Neutrophil (primary cell): ENCODE measurements around the gene SP5.

Experiments
- H3K27ac ChIP-seq: fragments of 200-600 bp; sonication (generic); 2 replicates; pipeline ENCODE4 v1.5.1; 2016; ENCODE audit warnings: mild to moderate bottlenecking, moderate library complexity
- H3K27me3 ChIP-seq: fragments of 200-600 bp; sonication (generic); 2 replicates; pipeline ENCODE4 v1.6.0; 2016; ENCODE audit warnings: mild to moderate bottlenecking
- H3K36me3 ChIP-seq: fragments of 200-600 bp; sonication (generic); 2 replicates; pipeline ENCODE4 v1.5.1; 2017
- H3K4me1 ChIP-seq, 2 experiments: fragments of 200-600 bp in 1 of 2; sonication (generic) in 1 of 2; 1 replicate in 1 of 2; 2 replicates in 1 of 2; pipeline versions ENCODE4 v1.5.1 to v1.6.1; 2013 to 2016; ENCODE audit warnings: low read depth in 1 of 2, low read length in 1 of 2, mild to moderate bottlenecking in 1 of 2, moderate library complexity in 1 of 2; ENCODE audit not compliant: control insufficient read depth in 1 of 2, insufficient read depth in 1 of 2
- H3K4me3 ChIP-seq, 2 experiments: fragments of 200-600 bp in 1 of 2; sonication (generic) in 1 of 2; 1 replicate in 1 of 2; 2 replicates in 1 of 2; pipeline ENCODE4 v1.5.1; 2013 to 2016; ENCODE audit warnings: low read depth in 1 of 2, low read length in 1 of 2, mild to moderate bottlenecking in 1 of 2, moderate library complexity in 1 of 2
- H3K9me3 ChIP-seq: fragments of 200-600 bp; sonication (generic); 2 replicates; pipeline ENCODE4 v1.5.1; 2016
- CTCF ChIP-seq: fragments of 200-600 bp; sonication (generic); IDR thresholded peaks from 2 replicates; pipeline ENCODE4 v1.5.1; 2016; ENCODE audit warnings: antibody characterized with exemption

The SP5 gene

DNA sequence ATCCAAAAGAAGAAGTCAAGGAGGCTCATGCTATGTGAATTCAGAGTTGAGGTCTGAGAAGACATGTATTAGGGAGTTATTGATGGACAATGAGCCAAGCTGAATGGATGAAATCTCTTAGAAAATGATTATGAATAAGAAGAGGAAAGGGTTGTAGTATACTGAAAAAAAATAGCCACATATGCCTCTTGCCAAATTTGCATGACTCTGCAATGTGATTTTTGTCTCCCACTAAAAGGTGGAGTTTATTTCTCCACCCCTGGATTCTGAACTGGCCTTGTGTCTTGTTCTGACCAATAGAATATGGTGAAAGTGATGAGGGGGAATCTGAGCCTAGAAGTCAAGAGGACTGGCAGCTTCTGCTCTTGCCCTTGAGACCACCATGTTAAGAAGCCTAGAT is 46.4 kb downstream of the SP5 start:
- Histone ChIP-seq H3K36me3 (no peaks in the 10 kb centered on the region), H3K9me3 (no peaks in the 10 kb centered on the region), H3K27ac (no peak overlapping the region), H3K4me3 (no peak overlapping the region), H3K27me3 (no peaks in the 10 kb centered on the region), H3K4me1 (no peaks in the 10 kb centered on the region)
- no peak for TF ChIP-seq CTCF

DNA sequence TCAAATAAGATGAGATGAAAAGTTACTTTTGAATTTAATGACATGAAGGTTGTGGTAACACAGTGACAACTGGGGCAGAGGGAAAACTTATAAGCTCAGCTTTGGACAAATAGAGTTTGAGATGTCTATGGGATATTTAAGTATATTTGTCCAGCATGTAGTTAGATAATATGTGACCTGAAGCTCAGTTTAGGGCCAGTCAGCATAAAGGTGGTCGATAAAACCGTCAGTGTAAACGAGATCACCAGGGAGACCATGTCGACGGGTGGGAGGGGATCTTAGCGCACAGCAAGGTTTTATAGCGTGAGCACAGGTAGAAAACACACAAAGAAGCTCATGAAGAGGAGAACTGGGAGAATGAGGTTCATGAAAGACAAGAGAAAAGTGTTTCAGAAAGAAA is 47.6 kb downstream of the SP5 start:
- Histone ChIP-seq H3K4me1 (no peaks in the 10 kb centered on the region), H3K4me3 (no peak overlapping the region), H3K27me3 (no peaks in the 10 kb centered on the region), H3K36me3 (no peaks in the 10 kb centered on the region), H3K9me3 (no peaks in the 10 kb centered on the region), H3K27ac (no peak overlapping the region)
- no peak for TF ChIP-seq CTCF

DNA sequence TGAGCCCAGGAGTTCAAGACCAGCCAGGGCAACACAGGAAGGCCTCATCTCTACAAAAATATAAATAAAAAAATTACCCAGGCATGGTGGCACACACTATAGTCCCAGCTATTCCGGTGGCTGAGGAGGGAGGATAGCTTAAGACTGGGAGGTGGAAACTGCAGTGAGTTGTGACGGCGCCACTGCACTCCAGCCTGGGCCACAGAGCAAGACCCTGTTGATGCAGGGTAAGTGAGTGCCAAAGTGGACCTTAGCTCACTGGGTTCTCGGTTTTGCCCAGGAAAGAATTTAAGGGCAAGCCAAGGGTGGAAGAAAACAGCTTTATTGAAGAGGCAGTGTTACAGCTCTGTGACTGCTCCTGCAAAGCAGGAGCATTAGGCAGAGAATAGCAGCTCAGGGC is 48.1 kb downstream of the SP5 start:
- no peak overlapping the region for H3K27ac ChIP-seq
- H3K4me1 ChIP-seq = no peaks in the 10 kb centered on the region
- H3K4me3 ChIP-seq = no peak overlapping the region
- H3K9me3 ChIP-seq = no peaks in the 10 kb centered on the region
- H3K36me3 ChIP-seq = no peaks in the 10 kb centered on the region
- H3K27me3 ChIP-seq = peaks cover 2% of the 10 kb centered on the region
- no peak for TF ChIP-seq CTCF

DNA sequence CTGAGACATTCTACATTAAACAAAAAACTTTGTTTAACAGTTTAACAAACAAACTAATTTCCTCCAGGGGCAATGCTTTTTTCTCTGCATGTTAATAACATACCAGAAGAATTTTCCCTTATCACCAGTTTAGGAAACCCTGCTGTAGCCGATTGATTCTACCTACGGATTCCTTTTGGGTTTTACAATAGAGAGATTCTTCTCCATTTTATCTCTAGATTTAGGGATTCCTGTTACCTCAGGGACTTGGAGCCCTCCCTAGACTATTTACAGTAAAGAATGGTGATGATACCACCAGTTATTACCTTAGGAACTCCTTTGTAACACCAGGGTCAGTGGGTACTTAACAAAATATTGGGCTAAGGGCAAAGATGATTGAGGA is 49.7 kb downstream of the SP5 start:
- Histone ChIP-seq H3K4me1 (peaks cover 0 to under 1% of the 10 kb centered on the region in 2 experiments), H3K27me3 (peaks cover 18% of the 10 kb centered on the region), H3K36me3 (no peaks in the 10 kb centered on the region), H3K4me3 (no peak overlapping the region), H3K9me3 (no peaks in the 10 kb centered on the region), H3K27ac (no peak overlapping the region)
- TF ChIP-seq CTCF = no peak

- no peak overlapping the region for H3K27ac ChIP-seq
- peaks cover 9 to 11% of the 10 kb centered on the region in 2 experiments for H3K4me1 ChIP-seq
- H3K36me3 ChIP-seq = no peaks in the 10 kb centered on the region
Observed at GRCh38 chr2:170766693-170767092, 51.6 kb downstream of the SP5 start.

More at GRCh38 chr2:170766693-170767092, 51.6 kb downstream of the SP5 start:
- TF ChIP-seq CTCF = no peak
- peaks cover 36% of the 10 kb centered on the region for H3K27me3 ChIP-seq
- no peak overlapping the region for H3K4me3 ChIP-seq
- no peaks in the 10 kb centered on the region for H3K9me3 ChIP-seq
